Stimulated activated CD4-positive, alpha-beta T cell treated with anti-CD3 and anti-CD28 coated beads, Interleukin-4, amount 100 ng/mL, for 1 hour (primary cell): ENCODE measurements around the gene DPYSL5.
"Not testable (repeated sequence)": the region's sequence is repeated elsewhere in the genome, so short reads cannot be mapped to it uniquely, and the experiment has no call there.

ENCODE experiments used
- DNase-seq: peaks from one replicate; pipeline ENCODE4 v3.0.0-alpha.2; 2020

The DPYSL5 gene, protein sequence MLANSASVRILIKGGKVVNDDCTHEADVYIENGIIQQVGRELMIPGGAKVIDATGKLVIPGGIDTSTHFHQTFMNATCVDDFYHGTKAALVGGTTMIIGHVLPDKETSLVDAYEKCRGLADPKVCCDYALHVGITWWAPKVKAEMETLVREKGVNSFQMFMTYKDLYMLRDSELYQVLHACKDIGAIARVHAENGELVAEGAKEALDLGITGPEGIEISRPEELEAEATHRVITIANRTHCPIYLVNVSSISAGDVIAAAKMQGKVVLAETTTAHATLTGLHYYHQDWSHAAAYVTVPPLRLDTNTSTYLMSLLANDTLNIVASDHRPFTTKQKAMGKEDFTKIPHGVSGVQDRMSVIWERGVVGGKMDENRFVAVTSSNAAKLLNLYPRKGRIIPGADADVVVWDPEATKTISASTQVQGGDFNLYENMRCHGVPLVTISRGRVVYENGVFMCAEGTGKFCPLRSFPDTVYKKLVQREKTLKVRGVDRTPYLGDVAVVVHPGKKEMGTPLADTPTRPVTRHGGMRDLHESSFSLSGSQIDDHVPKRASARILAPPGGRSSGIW

DNA sequence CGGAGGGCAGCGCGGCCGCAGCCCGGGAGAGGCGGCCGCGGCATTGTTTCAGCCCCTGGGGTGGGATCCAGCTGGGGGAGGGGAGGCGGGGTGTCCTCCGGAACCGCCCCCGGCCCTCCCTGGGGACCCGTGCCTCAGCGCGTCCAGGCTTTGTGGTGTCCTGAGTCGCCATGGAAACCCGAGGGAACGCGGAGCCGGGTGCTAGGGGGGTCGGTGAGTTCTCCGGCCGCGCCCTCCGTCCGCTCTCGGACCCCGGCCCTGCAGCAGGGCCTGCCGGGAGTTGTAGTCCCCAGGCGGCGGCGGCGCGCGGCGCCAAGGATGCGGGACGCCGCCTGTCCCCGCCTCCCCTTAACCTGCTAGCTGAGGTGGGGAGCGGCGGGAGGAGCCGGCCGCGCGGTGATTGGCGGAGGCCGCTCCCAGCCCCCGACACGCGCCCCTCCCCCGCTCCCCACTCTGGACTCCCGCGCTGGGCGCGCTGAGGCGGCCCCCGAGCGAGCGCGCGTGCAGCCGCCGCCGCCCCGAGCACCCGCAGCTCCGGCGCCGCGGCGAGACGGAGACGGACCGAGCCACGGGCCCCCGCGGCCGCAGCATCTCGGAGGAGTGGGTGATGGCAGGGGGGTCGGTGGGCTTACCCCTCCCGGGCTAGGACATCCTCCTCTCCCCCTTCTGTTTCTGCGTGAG, at the start of gene DPYSL5:
TSS of gene DPYSL5 (plus strand) at position 478 of the 681 bp plus-strand sequence. CDS start 50,368 bp downstream, outside the sequence.
- peak; percentile 14 for DNase-seq

DNA sequence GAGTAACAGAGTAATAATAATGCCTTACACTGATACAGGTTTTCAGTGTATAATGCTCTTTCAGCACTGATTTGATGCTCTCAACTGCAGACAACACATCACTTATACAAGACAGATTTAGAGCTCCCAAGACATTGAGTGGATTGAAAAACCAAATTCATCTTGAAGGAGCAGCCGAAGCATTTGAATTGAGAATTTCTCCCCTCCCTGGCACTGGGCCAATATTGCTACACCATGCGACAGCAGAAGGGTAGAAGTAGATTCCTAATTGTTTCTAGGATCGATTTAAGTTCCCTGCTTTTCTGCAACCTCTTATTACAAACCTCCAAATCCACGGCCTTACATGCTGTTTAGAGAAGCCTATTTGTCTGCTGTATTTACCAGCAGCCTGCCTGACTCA, 46.6 kb upstream of the DPYSL5 start:
- DNase-seq: no peak

DNA sequence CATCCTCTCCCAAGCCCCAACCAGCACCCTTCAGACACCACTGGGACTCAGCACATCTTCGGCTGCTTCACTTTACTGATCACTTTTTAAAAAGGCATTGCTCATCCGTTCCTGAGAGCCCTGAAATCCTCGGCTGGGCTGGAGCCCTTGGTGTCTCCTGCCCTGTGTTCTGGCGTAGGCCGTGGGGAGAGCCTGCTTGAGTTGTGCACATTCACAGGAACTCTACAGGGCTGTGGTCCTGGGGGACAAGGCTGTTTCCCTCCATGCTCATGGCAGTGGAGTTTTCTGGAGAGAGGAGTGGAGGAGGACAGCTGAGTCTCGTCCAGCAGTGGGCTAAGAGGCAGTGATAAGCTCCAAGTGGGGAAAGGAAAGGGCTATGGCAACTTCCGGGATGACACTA, 46.1 kb upstream of the DPYSL5 start:
- DNase-seq: no peak

DNA sequence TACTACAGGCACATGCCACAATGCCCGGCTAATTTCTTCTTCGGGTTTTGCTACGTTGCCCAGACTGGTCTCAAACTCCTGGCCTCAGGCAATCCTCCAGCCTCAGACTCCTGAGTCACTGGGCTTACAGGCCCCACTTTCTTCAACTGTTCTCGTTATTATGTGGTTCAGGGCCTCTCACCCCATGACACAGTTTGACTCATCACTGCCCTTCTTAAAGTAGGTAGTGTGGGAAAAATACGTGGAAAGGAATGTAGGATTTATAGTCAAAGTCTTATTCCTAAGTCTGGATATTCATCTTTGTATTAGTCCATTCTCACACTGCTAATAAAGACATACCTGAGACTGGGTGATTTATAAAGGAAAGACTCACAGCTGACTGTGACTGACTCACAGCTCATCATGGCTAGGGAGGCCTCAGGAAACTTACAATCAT, 42.7 kb upstream of the DPYSL5 start:
- no peak for DNase-seq

DNA sequence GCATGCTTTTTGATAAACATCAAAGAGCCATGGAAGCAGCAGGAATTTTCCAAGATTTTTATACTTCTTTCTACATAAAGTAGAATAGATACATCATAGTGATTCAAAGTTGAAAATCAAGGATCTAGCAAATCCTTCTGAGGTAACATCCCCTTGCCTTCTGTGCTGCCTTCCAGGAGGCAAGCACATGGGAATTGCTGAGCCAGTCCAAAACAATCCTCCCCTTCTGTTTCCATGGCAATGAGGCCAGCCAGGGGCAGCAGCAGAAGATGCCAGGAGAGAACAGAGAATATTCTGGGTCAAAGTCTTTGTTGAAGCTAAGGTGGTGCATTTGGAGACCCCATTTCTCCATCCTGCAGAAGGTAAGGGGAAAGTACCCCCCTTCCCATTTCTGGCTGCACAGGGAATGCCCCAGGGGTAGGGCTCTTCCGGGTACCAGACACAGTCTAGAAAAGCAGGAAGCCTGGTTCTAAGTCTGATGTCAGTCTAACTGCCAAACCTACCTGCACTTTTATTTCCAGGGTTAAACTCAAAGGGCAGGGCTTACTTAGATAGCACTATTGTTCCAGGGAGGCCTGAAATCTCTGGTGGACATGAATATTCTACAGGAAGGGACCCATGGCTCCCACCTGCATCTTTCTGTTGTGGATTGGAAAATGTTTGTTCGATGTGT, 40.0 kb upstream of the DPYSL5 start:
- DNase-seq: no peak

DNA sequence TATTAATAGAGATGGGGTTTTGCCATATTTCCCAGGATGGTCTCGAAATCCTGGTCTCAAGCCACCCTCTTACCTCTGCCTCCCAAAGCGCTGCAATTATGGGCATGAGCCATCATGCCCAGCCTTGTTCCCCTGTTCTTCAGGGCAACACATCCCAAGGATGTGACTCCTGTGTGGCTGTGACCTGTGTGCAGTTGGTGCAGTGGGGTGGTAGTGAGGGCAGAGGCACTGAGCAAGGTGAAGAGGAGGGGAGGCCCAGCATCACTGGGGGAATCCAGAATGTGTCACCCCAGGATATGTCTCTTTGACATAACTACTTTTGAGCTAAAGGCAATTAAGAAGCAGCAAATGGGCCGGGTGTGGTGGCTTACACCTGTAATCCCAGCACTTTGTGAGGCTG, 38.7 kb upstream of the DPYSL5 start:
- no peak for DNase-seq

DNA sequence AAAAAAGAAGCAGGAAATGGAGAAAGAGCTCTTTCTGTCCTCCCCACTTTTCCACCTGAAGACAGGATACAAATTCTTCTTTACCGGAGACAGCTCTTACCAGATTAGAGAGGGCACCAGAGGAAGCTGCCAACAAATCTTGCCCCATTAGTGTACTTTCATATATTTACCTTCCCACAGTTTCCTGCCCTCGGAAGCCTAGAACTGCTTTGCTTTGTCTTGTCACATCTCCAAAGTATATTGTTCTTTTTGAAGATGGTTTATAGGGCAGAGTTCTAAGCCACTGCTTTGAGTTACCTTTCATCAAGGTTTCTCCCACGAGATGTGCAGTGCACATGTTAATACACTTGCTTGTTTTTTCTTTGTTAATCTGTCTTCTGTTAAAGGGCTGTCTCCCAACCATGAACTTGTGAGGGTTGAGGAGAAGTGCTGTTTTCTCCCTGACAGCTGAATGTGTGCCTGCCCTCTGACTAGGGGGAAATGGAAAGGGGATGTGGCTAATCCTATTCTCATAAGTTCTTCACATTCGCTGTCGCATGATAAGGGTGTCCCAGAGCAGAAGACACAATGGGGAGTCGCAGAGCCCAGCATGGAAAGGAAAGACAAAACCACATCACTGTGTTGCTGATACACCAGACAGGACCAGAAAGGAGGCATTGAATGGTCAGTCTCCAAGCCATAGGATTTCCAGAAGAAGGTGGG, 37.9 kb upstream of the DPYSL5 start:
- no peak for DNase-seq

DNA sequence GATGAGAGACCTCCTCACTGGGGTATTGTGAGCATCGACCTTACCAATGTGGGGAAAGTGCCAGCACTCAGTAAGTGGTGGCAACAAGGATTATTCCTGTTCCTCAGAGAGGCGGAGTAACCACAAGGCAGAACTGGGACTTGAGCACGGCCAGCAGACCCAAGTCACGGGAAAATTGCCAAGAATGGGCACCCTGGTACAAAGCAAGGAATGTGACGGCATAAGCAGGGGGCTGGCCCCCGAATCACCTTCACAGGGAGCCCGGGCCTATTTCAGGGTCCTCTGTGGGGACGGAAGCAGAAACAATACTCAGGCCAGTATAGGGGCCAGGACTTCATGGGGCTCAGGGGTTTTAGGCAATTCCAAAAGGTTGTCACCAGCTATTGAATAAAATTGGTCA, 36.7 kb upstream of the DPYSL5 start:
- no peak for DNase-seq

DNA sequence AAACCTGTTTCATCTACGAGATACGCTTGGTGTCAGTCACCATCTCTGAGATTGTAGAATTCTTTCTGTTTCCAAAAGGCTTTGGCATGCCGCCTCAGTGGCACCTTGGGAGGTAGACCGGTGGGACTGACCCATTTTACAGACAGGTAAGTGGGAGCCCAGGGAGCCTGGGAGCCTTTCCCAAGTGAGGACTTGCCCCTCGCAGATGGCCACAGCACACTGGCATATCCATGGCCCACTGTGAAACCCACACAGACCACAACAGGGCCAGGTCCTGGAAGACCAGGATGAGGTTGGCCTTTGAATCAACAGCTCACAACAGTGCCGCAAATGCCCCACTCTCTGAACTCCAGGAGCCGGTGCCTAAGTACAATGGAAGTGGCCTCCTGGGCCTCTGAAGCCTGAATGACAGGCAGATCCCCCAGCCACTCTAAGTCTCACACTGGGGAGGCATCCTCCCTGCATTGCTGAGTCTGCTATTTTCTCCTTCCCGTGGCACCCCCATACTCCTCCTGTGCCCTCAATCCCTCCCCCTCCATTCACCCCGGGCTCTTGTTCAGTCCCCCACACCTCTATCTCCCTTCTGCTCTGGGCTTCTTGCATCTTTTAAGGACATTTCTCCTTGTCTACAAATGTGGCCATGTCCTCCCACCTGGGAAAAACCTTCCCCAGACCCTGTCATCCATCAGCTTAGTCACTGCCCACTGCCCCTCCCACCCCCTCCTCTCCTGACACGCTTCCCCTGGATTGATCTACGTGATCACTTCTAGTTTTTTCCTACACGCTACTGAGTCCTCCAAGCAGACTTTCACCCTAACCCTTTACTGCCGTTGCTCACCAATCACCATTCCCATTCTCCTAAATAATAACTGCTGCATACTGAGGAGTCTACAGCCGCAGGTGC, 35.9 kb upstream of the DPYSL5 start:
- DNase-seq: no peak

DNA sequence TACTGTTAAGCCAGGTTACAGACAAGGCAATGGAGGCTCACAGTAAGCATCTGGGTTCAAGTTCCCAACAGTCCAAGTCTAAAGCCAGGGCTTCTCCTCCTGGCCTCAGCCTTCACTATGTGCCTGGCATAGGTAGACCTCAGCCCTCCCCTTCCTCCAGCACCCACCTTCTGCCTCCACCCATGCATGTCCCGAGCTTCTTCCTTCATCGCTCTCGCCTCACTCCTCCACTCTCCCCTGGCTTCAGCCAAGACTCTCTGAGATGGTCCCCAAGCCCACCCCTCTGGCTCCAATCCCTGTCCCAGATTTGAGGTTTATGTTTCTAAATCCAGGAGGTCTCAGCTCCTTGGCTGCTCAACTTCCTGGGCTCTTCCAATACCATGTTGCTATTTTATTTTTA, 35.2 kb upstream of the DPYSL5 start:
- DNase-seq: no peak

DNA sequence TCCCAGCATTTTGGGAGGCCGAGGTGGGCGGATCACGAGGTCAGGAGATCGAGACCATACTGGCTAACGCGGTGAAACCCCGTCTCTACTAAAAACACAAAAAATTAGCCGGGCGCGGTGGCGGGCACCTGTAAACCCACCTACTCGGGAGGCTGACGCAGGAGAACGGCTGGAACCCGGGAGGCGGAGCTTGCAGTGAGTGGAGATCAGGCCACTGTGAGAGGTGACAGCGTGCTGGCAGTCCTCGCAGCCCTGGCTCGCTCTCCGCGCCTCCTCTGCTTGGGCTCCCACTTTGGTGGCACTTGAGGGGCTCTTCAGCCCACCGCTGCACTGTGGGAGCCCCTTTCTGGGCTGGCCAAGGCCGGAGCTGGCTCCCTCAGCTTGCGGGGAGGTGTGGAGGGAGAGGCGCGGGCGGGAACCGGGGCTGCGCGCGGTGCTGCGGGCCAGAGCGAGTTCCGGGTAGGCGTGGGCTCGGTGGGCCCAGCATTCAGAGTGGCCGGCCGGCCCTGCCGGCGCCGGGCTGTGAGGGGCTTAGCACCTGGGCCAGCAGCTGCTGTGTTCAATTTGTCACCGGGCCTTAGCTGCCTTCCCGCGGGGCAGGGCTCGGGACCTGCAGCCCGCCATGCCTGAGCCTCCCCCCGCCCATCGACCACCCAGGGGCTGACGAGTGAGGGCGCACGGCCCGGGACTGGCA, 33.7 kb upstream of the DPYSL5 start:
- not testable (repeated sequence) for DNase-seq

DNA sequence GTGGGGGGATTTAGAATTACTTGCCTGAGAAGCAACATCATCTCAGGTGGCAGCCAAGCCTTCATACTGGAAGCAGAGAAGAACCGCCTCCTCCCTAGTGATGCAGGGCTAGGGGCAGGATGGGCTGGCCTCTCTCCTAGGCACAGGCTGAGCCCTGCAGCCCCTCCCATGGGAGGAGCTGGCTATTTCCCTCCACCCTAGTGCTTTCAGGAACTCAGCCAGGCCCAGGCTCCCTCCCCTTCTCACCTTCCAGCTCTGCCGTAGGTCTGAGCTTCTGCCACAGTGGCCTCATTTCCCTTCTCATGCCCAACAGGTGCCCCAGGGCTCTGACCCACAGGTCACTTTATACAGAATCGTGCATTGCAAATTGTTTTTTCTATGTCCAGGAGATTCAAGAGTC, 31.0 kb upstream of the DPYSL5 start:
- DNase-seq: no peak

DNA sequence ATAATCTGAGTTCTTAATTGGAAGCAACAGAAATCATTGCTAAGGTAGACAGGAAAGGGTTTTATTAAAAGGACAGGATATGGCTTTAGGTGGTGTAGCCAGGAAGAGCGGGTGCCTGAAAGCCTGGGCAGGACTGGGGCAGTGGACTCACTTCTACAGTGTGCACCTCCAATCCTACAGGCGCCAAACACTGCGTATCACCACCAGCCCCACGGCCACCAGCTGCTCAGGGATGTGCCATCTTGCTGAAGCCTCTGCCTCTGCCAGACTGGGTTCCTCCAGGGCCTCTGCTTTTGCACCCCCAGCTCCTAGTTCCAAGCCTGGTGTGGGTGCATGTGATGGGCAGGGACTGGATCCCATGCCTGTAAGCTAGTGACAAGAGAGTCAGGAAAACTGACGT, 29.7 kb upstream of the DPYSL5 start:
- no peak for DNase-seq

DNA sequence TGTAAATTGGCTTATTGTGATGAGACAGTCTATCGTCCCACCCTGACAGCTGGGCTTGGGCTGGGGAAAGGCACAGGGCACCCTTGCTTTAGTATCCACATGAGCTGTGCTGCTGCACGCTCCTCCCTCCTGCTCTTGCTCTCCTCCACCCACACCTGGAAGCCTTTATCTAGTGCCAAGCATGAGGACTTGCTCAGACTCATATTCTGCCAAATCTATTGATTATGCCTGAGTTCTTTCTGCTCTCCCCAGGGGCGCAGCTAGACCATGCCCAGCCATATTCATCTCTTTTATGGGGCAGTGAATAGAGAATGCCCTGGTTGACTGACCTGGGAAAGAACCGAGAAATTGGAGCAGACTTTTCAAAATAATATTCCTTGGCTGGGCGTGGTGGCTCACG, 29.0 kb upstream of the DPYSL5 start:
- DNase-seq: no peak

DNA sequence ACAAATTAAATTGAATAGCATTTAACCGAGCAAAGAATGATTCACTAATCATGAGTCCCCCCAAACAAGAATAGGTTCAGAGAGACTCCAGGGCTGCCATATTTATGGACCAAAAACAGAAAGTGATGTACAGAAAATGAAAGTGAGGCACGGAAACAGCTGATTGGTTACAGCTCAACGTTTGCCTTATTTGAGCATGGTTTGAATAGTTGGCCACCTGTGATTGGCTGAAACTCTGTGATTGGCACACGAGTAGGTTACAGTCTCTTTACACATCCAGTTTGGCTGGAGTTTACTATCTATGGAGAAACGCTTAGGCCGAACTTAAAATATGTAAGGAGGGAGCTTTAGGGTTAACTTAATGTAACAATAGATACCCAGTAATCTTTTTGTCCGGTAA, 27.0 kb upstream of the DPYSL5 start:
- DNase-seq: no peak

DNA sequence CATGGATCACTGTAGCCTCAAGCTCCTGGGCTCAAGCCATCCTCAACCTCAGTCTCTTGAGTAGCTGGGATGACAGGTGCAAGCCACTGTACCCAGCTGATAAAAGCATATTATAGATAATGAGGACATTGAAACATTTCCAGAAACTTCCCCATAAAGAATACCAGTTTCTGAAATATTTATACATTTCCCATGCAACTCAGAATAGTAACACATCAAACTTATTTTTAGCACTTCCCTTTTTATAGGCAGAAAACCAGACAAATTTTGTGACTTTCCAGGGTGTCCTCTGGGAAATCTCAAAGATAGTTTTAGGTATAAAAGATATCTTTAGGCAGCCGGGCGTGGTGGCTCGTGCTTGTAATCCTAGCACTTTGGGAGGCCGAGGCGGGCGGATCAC, 25.1 kb upstream of the DPYSL5 start:
- DNase-seq: no peak

DNA sequence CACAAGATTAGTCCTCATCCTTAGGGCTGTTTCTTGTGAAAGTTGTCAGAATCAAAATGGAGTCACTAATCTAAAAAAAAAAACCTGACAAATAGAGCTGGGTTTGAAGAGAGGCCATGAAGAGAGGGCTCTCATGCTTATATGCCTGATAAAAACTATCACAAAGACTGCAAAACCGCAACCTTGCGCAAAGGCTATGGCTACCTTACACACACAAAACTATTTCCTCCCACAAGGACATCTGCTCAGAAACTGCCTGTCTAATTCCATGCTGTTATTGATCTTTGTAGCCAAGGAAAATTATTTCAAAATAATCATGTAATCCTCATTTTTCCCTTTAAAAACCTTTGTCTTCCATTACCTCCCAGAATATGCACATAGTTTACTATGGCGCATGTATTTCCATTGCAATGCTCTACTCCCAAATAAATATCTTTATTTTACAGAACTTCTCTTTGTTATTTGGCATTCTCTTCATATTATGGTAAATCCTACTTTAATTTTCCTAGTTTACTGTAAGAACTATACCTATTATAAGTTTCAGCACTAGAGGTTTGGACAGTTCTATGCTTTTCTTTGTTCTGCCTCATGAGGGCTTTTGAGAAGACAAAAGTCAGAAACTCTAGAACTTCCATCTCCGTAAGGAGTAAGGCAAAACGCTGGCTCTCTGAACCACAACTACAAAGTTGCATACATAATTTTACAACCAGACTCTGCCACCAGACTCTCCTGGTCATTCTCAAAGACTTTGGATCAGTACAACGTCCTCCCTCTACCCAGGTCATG, 9.6 kb upstream of the DPYSL5 start:
- DNase-seq: no peak

DNA sequence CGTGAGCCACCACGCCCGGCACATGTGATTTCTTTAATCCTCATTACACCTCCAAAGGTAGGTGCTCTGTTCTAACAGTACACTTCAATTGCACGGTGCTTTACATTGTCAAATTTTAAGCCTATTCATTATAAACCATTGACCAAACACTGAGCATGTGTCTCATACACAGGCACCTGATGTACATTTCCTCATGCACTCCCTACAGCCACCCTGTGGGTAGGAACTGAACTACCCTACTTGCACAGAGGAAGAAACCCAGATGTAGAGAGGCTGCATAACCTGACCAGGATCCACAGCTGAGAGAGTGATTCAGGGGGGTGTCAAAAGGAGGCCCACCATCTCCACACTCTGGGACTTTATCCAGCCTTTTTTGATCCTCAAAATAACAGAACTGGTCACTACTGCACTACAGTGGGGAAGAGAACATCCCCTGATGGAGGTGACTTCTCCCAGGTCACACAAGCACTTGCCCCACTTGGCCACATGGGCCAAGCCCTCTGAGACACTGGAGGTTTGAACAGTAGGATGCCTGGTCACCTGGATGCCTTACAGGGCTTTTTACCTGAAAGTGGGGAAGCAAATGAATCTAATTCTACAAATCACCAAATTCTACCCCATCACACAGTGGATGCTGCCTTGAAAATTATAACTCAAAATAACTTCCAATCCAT, 6.9 kb upstream of the DPYSL5 start:
- DNase-seq: no peak

DNA sequence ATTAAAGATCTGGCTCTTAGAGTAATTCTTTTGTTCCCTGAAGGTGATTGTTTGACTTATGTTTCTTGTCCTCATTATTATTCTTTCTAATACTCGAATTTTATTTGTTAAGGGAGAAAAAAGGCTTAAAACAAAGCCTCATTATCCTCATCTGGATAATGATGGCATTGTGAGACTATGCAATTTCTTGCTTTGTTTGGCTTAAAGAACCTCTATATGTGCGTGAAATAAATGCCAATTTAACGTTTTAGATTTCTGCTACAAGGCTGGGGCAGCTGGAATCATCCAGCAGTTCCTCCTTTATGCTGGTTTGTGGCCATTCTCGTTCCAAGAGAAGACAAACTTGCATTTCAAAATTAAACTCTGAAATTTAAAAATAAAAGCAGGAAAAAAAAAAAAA, 4.9 kb upstream of the DPYSL5 start:
- DNase-seq: no peak

DNA sequence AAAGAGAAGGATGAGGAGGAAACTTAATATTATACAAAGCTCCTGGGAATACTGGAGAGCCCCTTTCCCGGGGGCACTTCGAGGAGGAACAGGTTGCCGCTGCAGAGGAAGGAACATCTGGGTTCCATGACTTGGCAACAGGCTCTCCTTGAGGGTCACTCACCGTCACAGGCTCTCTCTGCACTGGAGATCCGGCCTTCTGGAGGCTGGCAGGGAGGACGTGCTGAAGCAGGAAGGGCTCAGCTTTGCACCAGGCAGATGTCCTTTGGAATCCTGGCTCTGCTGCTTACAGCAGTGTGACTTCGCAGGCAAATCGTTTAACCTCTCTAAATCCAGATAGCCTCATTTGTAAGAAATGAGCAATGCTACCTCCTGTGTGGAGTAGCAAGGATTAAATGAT, 2.9 kb upstream of the DPYSL5 start:
- DNase-seq: no peak
